Astrocyte (in vitro differentiated cells and primary cell): ENCODE measurements around the gene CMIP.

ENCODE experiments used
- EZH2 ChIP-seq: IDR thresholded peaks from 2 replicates; pipeline ENCODE4 v1.6.1; 2012; ENCODE audit warnings: mild to moderate bottlenecking, low read length, inconsistent platforms; ENCODE audit not compliant: insufficient read depth
- TF ChIP-seq, protein P1 (sequence below): IDR thresholded peaks from 2 replicates; pipeline ENCODE4 v1.5.1; 2011; ENCODE audit warnings: low read depth, mild to moderate bottlenecking, inconsistent platforms, low read length, moderate library complexity; ENCODE audit not compliant: insufficient read depth

DNA sequence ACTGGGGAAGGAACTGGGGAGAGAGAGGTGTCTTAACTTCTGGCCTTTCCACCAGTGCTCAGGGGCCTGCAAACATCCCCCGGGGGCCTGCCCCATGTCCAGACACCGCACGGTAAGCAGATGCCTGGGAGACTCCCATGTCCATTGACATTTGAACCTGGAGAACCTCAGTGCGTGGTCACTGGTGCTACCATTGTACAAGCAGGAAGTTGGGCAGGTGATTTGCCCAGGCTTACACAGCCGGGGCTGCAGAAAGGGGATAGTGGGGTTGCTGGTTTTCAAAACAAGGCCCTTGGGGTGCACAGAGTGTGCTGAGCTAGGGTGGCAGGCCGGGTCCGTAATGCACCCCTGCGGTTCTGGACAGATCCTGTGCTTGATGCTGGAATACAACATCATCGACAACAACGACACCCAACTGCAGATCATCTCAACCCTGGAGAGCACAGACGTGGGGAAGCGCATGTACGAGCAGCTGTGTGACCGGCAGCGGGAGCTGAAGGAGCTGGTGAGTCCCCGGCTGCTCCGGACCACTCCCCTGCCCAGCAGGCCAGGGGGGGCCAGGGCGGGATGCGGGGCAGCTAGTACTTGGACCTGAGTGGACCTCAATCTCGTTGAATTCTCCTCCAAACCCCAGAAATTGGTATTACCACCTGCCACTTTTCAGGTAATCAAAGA, 256.8 kb downstream of the CMIP start:
- TF ChIP-seq, protein P1, sequence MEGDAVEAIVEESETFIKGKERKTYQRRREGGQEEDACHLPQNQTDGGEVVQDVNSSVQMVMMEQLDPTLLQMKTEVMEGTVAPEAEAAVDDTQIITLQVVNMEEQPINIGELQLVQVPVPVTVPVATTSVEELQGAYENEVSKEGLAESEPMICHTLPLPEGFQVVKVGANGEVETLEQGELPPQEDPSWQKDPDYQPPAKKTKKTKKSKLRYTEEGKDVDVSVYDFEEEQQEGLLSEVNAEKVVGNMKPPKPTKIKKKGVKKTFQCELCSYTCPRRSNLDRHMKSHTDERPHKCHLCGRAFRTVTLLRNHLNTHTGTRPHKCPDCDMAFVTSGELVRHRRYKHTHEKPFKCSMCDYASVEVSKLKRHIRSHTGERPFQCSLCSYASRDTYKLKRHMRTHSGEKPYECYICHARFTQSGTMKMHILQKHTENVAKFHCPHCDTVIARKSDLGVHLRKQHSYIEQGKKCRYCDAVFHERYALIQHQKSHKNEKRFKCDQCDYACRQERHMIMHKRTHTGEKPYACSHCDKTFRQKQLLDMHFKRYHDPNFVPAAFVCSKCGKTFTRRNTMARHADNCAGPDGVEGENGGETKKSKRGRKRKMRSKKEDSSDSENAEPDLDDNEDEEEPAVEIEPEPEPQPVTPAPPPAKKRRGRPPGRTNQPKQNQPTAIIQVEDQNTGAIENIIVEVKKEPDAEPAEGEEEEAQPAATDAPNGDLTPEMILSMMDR, result no peak
- no peak for TF ChIP-seq EZH2
